Hematopoietic multipotent progenitor cell treated with erythropoietin and hydrocortisone succinate and interleukin-3 and kit ligand, for 15 days (in vitro differentiated cells): ENCODE measurements around the gene PROK2.

Experiments used
- DNase-seq: peaks from one replicate; pipeline ENCODE4 v3.0.0-alpha.2; 2015; ENCODE audit warnings: low spot score

Gene PROK2

DNA sequence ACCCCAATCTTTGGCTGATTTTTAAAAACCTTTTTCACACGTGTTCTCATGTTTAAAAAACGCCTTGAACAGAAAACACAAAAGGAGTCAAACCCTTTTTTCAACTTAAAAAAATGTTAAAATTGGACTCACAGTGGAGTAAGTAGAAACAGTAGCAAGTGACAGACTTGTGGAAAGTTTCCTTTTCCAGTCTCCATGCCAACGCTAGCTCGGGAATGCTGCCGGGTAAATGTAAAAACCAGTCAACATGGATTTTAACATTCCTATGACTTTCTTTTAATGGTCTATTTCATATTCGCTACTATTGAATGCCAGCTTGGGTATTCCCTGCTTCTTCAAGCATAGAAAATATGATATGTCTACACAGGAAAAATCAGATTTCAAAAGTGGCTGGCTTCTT lies 1.6 kb upstream of the PROK2 start:
- no peak for DNase-seq

GRCh38 chr3:71786217-71786549 lies 1.2 kb upstream of the PROK2 start:
- no peak for DNase-seq

GRCh38 chr3:71785532-71786216 lies 726 bp upstream of the PROK2 start:
- DNase-seq: no peak

DNA sequence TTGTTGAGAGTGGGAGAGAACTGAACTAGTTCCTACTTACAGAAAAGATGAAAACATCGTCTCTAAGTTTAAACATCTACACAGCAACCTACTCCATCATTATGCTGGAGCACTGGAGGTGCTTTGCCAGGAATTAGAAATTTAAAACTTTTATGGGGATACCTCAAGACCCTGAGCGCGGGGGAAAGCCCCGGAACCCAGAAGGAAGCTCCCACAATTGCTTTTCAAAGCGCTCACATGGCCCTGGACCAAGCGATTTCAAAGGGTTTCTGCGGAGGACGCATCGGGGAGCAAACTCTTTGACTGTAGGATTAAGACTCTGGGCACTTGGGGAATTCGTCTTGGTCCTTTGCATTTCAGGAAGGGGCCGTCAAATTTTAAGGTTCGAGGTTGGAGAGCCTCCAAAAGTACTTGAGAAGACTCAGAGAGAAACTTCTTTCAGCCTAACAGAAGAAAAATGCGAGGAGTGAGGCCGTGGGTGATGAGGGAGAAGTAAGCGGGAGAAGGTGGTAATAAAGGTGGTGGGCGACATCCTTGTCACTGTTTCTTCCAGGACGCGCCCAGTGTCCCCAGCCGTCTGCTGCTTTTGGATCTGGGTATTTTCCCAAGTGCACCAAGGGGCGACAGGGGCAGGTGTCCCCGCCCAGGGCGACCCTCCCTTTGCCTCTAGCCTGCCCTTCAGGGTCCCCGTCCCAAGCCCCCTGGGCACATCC lies 591 bp downstream of the PROK2 start:
- no peak for DNase-seq

- DNase-seq: no peak
Measured at GRCh38 chr3:71783152-71783551, 1.8 kb downstream of the PROK2 start.

- no peak for DNase-seq
Measured at GRCh38 chr3:71780430-71780829, 4.5 kb downstream of the PROK2 start.

DNA sequence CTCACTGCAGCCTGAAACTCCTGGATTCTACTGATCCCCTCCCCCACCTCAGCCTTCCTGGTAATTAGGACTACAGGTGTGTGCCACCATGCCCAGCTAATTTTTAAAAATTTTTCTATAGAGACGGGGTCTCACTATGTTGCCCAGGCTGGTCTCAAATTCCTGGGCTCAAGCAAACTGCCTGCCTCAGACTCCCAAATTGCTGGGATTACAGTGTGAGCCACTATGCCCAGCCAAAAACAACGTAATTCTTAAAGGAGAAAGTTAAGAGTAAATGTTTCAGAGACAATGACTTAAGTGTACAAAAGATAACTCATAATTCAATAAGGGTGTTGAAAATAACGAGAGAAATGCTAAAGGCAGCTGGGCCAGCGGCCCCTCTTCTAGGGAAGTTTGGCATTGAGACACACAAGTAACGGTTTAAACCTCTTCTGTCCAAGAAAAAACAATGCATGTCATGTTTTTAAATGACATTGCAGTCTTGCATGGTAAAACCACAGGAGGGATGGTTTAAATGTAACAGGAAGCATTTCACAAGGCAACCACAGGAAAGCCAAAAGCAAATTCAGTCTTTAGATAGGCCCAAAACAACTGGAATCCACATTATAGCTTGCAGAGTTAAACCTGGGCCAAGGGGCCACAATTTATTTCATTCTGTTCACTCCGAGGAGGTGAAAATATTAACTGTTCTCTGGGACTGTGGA lies 5.1 kb downstream of the PROK2 start:
- no peak for DNase-seq

DNA sequence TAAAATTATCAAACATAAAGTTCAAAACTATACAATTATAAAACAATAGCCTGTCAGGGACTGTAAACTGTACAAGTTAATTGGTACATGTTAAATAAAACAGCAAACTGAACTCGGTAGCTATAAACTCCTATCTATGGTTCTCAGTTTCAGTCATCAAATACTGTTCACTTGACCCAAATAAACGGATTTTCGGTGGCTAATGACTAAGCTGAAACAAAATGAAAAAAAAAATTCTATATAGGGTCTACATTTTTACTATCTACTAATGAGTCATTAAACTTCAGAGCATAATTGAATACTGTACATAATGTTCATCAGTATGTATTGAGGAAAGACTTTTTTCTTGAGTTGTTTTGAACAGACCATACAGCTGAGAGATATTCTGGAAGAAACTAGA lies 6.6 kb downstream of the PROK2 start:
- no peak for DNase-seq

DNA sequence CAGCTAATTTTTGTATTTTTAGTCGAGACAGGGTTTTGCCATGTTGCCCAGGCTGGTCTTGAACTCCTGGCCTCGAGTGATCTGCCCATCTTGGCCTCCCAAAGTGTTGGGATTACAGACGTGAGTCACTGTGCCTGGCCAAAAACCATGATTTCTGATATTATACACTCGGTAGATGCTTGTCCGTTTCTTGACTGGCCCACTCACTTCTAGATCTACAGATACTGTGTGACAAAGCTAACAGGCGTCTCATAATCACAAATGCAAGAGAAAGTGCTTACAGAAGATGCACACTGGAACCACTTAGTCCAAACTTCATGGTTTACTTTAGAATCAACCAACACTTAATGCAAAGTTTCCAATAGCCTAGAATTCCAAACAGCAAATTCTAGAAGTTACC lies 8.4 kb downstream of the PROK2 start:
- no peak for DNase-seq

- no peak for DNase-seq
Measured at GRCh38 chr3:71771884-71772283, 13.1 kb downstream of the PROK2 start.

GRCh38 chr3:71771126-71771525 lies 13.8 kb downstream of the PROK2 start:
- DNase-seq: no peak

- no peak for DNase-seq
Measured at GRCh38 chr3:71763426-71763825, 21.5 kb downstream of the PROK2 start.

- no peak for DNase-seq
Measured at GRCh38 chr3:71760140-71760539, 24.8 kb downstream of the PROK2 start.

DNA sequence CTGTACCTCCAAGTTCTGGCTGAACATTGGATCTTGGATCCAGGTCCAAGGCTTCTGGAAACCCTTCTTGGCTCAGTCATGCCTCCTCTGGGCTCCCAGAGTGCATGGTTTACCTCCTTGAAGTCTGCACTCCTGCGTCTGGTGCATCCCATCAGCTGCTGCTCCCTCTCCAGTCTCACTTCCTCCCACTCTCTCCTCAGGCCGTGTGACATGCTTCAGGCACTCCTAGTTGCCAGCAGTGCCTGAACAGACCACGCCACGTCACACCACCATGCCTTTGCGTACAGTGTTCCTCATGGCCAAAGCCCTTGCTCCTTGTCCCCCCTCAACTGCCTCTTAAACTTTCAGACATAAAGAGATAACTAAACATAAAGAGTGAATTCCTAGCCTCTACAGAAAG lies 25.5 kb downstream of the PROK2 start:
- DNase-seq: no peak

GRCh38 chr3:71758091-71758490 lies 26.9 kb downstream of the PROK2 start:
- DNase-seq: no peak

- DNase-seq: no peak
Measured at GRCh38 chr3:71754610-71755253, 30.2 kb downstream of the PROK2 start.

- DNase-seq: no peak
Measured at GRCh38 chr3:71753701-71754609, 31.0 kb downstream of the PROK2 start, which contains the start of gene GPR27. Gene GPR27 (plus strand): TSS chr3:71753855. CDS start chr3:71754050, 195 bp downstream.

DNA sequence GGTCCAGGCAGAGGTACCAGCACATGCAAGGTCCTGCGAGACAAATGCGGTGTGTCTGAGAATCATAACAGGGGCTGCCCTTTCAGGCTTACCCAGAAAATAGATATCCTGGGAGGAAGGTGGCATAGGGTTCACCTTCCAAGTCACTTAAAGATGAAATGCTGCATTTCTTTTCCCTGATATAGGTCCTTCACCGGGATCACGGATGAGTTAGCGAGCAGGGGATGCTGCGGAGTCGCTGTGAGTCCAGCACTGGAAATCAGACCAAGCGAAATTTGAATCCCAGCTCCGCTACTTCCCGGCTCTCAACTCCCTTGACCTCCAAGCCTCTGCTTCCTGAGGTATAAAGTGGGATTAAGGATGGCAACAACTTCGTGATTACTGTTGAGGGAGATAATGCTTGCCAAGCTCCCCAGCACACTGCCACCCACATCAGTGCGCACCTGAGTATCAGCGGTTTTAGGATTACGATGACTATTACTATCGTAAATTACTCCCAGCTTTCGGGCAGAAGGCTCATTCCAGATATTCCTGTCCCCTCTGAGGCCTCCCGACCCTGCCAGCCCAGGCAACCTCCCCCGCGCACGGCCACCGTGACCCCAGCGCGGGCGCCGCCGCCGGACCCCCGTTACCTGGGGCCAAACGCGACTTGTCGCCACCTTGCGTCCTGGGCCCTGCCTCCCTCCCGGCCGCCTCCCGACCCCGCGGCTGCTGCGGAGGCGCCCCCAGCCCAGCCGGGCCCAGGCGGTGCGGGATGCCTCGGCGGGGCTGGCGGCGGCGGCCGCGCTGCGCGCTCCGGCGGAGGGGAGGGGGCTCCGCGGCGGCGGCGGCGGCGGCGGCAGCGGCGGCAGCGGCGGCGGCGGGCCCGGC lies 31.9 kb downstream of the PROK2 start:
- no peak for DNase-seq

DNA sequence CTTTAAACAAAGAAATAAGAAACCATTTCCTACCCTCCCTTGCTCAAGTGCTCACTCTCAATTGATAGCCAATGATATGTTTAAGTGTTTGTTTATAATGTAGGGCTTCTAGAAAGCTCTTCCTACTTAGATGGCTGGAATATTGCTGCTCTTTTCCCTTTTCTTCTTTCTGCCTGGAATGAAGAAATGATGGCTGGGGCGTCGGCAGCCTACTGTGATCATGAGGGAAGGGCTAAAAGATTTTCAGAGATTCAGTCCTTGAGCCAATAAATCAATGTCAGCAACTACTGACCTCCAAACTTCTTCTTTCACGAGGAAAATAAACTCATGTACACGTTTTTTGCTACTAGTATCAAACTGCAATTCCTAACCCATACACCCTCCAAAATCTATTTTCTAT lies 33.3 kb downstream of the PROK2 start:
- DNase-seq: no peak

DNA sequence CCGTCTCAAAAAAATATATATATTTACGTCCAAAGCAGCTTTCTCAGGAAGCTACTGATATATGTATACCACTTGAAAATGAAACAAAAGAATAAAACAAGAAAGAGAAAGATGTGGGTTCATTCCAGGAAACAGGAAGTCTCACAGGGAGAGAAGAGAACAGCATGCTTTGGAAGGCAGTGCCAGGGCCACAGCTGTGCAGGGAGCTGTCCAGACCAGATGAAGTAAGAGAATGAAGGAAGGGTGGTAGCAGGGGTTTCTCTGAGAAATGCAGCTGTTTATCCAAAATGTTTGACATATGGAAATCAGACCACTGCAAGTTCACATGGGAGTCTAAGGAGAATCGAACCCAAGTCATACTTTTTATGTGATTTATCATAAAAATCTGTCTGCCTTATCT lies 40.2 kb downstream of the PROK2 start:
- no peak for DNase-seq

GRCh38 chr3:71742621-71743020 lies 42.3 kb downstream of the PROK2 start:
- DNase-seq: no peak
